K562 (cell line): Measurements from ENCODE around the gene ASIC1. TPM values are rescaled to one million over a fixed set of nuclear protein-coding genes. Genes with fewer than 3 reads are reported as not detected.

Source experiments
- CTBP1 ChIP-seq: fragments of 450-650 bp; IDR thresholded peaks from 2 replicates; pipeline ENCODE4 v1.6.1; 2016; ENCODE audit warnings: borderline replicate concordance
- DIDO1 ChIP-seq: fragments of 450-650 bp; IDR thresholded peaks from 2 replicates; pipeline ENCODE4 v1.6.1; 2016; ENCODE audit warnings: low read depth, missing biosample characterization, missing genetic modification characterization
- EP300 ChIP-seq: IDR thresholded peaks from 2 replicates; pipeline ENCODE4 v1.6.1; 2012; ENCODE audit warnings: low read length, improper control_type of control experiment
- HDAC3 ChIP-seq: fragments of 450-650 bp; IDR thresholded peaks from 2 replicates; pipeline ENCODE4 v1.6.1; 2018; ENCODE audit warnings: borderline replicate concordance, mild to moderate bottlenecking, moderate library complexity; ENCODE audit not compliant: partially characterized antibody
- HDAC6 ChIP-seq: IDR thresholded peaks from 2 replicates; pipeline ENCODE4 v1.6.1; 2012; ENCODE audit warnings: low read depth, mild to moderate bottlenecking, control low read depth, inconsistent platforms, low read length, moderate library complexity
- HIVEP1 ChIP-seq: fragments of 250-450 bp; sonication (Bioruptor Pico); IDR thresholded peaks from 2 replicates; pipeline ENCODE4 v1.4.0; 2020; ENCODE audit warnings: mild to moderate bottlenecking
- HMGN3 ChIP-seq: IDR thresholded peaks from 2 replicates; pipeline ENCODE4 v1.6.1; 2011; ENCODE audit warnings: borderline replicate concordance, low read depth, mild to moderate bottlenecking, mixed read lengths, low read length; ENCODE audit not compliant: insufficient read length; ENCODE audit errors: extremely low read depth
- HSF4 ChIP-seq: fragments of 250-450 bp; sonication (Bioruptor Pico); IDR thresholded peaks from 2 replicates; pipeline ENCODE4 v2.1.2; 2022; ENCODE audit warnings: mild to moderate bottlenecking, moderate library complexity, borderline replicate concordance
- MTA3 ChIP-seq: fragments of 450-650 bp; formaldehyde crosslinking; IDR thresholded peaks from 2 replicates; pipeline ENCODE4 v1.6.1; 2017; ENCODE audit warnings: mild to moderate bottlenecking, borderline replicate concordance
- NR2C2 ChIP-seq, 2 experiments: fragments of 200-800 bp in 1 of 2; sonication (Bioruptor generic) in 1 of 2; sonication (generic) in 1 of 2; formaldehyde crosslinking in 1 of 2; IDR thresholded peaks; 2 replicates each; pipeline versions ENCODE4 v1.6.1 to v1.8.0; 2016 to 2022; ENCODE audit warnings: mild to moderate bottlenecking in 1 of 2, missing compliant biosample characterization in 1 of 2, missing genetic modification characterization in 1 of 2, missing genetic modification reagents in 1 of 2
- PHB ChIP-seq: fragments of 250-450 bp; sonication (Bioruptor Pico); IDR thresholded peaks from 2 replicates; pipeline ENCODE4 v1.5.0; 2021
- RHOXF2B ChIP-seq: fragments of 250-450 bp; sonication (Bioruptor Pico); conservative IDR thresholded peaks from 2 replicates; pipeline ENCODE4 v1.5.1; 2021
- SMAD1 ChIP-seq: fragments of 150-350 bp; IDR thresholded peaks from 2 replicates; pipeline ENCODE4 v1.6.1; 2014; ENCODE audit warnings: low read length, low read depth; ENCODE audit not compliant: partially characterized antibody
- TCFL5 ChIP-seq: fragments of 250-450 bp; sonication (Bioruptor Pico); conservative IDR thresholded peaks from 2 replicates; pipeline ENCODE4 v1.6.1; 2021; ENCODE audit warnings: mild to moderate bottlenecking, moderate library complexity, matching md5 sums
- TEAD2 ChIP-seq: fragments of 450-650 bp; IDR thresholded peaks from 2 replicates; pipeline ENCODE4 v1.6.1; 2016; ENCODE audit warnings: missing genetic modification characterization, control low read depth, missing compliant biosample characterization
- ZNF23 ChIP-seq: fragments of 250-450 bp; sonication (Bioruptor Pico); IDR thresholded peaks from 2 replicates; pipeline ENCODE4 v1.4.0; 2020; ENCODE audit warnings: mild to moderate bottlenecking
- ZNF436 ChIP-seq: fragments of 250-450, 450-650 bp; sonication (Bioruptor Pico); formaldehyde crosslinking; IDR thresholded peaks from 2 replicates; pipeline ENCODE4 v1.7.0; 2020; ENCODE audit warnings: mild to moderate bottlenecking
- polyA plus RNA-seq, 8 experiments: library from polyadenylated mRNA; depleted of rRNA in 4 of 8; stranded (reverse) in 5 of 8; unstranded in 3 of 8; fragments of >200 nt; fragmentation: Nextera tagmentation in 2 of 8; fragmentation: Illumina TruSeq in 1 of 8; extraction: Ambion mirVana in 2 of 8; extraction: Trizol in 1 of 8; gene quantifications; 2 replicates each; pipeline versions ENCODE4 v1.2.1 to v1.2.3, GENCODE V29; 2011 to 2014; ENCODE audit warnings: inconsistent platforms in 1 of 8, missing spikeins in 1 of 8
- total RNA-seq, 7 experiments: library from RNA; depleted of rRNA in 6 of 7; stranded (reverse); fragments of >200 nt in 6 of 7; fragmentation: Illumina TruSeq in 2 of 7; extraction: Trizol in 2 of 7; gene quantifications; 2 replicates each; pipeline versions ENCODE4 v1.2.1 to v1.2.3, GENCODE V29; 2011 to 2021; ENCODE audit warnings: low replicate concordance in 1 of 7
- TF ChIP-seq, protein P1 (sequence below): fragments of 450-650 bp; IDR thresholded peaks from 2 replicates; pipeline ENCODE4 v1.6.1; 2016
- TF ChIP-seq, protein P2 (sequence below): fragments of 250-450 bp; sonication (Bioruptor Pico); IDR thresholded peaks from 2 replicates; pipeline ENCODE4 v1.5.1; 2021; ENCODE audit warnings: mild to moderate bottlenecking
- TF ChIP-seq, protein P3 (sequence below): fragments of 250-450 bp; sonication (Bioruptor Pico); IDR thresholded peaks from 2 replicates; pipeline ENCODE4 v1.8.0; 2021; ENCODE audit warnings: mild to moderate bottlenecking, moderate library complexity
- TF ChIP-seq, protein P4 (sequence below): fragments of 450-650 bp; formaldehyde crosslinking; IDR thresholded peaks from 2 replicates; pipeline ENCODE4 v1.4.0; 2020; ENCODE audit warnings: mild to moderate bottlenecking, mixed read lengths
- TF ChIP-seq, protein P5 (sequence below): fragments of 250-450 bp; sonication (Bioruptor Pico); IDR thresholded peaks from 2 replicates; pipeline ENCODE4 v1.8.0; 2022; ENCODE audit warnings: moderate library complexity, mild to moderate bottlenecking, inconsistent platforms

ASIC1 gene
- total and polyA plus RNA-seq, 9 of the 15 experiments (the other 6 are each of a cell fraction or from before 2014, with no cell fraction given), result 0.01 to 1.7 (median 0.45) TPM

DNA sequence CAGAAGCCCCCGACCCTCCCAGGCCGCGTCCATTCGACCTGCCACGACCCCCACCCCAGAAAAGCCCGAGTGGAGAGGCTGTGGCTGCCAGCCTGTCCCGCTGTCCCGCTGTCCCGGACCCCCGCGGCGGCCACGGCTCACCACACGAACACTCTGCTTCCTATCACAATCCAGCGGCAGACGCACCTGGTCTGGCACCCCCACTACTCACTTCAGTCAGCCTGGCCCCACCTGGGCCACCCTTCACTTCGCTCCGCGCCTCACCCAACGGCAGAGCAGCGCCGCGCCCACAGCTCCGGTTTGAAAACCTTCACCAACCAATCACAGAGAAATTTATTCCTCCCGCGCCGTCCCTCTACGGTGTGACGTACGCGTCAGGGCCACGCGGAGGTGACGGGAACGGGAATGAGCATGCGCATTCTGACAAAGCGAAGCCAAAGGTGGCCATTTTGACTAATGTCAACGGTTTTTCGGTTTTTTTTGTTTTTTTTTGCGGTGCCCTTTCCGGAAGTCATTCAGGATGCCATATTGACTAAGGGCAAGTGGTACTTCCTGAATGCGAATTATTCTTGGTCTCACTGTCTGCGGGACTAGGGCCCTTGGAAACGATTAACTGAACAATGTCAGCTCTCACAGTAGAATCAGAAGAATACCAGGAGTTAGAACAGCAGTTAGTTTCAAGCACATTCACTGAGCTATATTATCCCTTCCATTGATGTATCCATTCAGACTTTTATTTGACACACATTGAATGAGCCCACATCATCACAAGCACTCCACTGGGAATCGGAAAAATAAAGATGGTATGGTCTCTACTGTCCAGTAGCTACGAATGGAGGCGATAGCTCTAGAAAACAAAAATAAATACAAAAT lies 32.0 kb upstream of the ASIC1 start, which contains the start of gene RACGAP1 (continued):
- TF ChIP-seq, protein P1, sequence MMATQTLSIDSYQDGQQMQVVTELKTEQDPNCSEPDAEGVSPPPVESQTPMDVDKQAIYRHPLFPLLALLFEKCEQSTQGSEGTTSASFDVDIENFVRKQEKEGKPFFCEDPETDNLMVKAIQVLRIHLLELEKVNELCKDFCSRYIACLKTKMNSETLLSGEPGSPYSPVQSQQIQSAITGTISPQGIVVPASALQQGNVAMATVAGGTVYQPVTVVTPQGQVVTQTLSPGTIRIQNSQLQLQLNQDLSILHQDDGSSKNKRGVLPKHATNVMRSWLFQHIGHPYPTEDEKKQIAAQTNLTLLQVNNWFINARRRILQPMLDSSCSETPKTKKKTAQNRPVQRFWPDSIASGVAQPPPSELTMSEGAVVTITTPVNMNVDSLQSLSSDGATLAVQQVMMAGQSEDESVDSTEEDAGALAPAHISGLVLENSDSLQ, result peak; percentile 86
- no peak for TF ChIP-seq ZNF436 (CRISPR knock-in tag)
- TF ChIP-seq, protein P2, sequence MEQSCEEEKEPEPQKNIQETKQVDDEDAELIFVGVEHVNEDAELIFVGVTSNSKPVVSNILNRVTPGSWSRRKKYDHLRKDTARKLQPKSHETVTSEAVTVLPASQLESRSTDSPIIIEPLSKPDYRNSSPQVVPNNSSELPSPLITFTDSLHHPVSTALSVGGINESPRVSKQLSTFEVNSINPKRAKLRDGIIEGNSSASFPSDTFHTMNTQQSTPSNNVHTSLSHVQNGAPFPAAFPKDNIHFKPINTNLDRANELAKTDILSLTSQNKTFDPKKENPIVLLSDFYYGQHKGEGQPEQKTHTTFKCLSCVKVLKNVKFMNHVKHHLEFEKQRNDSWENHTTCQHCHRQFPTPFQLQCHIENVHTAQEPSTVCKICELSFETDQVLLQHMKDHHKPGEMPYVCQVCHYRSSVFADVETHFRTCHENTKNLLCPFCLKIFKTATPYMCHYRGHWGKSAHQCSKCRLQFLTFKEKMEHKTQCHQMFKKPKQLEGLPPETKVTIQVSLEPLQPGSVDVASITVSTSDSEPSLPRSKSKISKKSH (CRISPR knock-in tag), result no peak
- peak; percentile 39 for TF ChIP-seq HMGN3
- TF ChIP-seq MTA3, result peak; percentile 38; the same call in 1 of the 2 replicates
- 0 out of 2 replicates have a peak, but pooled peaks have one; percentile 44 for TF ChIP-seq ZNF23 (CRISPR knock-in tag)
- peak; percentile 53; the same call in 1 of the 2 replicates for TF ChIP-seq CTBP1
- TF ChIP-seq HSF4, result no peak
- TF ChIP-seq, protein P3, sequence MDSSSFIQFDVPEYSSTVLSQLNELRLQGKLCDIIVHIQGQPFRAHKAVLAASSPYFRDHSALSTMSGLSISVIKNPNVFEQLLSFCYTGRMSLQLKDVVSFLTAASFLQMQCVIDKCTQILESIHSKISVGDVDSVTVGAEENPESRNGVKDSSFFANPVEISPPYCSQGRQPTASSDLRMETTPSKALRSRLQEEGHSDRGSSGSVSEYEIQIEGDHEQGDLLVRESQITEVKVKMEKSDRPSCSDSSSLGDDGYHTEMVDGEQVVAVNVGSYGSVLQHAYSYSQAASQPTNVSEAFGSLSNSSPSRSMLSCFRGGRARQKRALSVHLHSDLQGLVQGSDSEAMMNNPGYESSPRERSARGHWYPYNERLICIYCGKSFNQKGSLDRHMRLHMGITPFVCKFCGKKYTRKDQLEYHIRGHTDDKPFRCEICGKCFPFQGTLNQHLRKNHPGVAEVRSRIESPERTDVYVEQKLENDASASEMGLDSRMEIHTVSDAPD (CRISPR knock-in tag), result no peak
- TF ChIP-seq TCFL5 (CRISPR knock-in tag), result no peak
- TF ChIP-seq HDAC6, result no peak
- TF ChIP-seq RHOXF2B (CRISPR knock-in tag), result no peak
- TF ChIP-seq TEAD2 (tag), result no peak
- no peak for TF ChIP-seq PHB
- TF ChIP-seq, protein P4, sequence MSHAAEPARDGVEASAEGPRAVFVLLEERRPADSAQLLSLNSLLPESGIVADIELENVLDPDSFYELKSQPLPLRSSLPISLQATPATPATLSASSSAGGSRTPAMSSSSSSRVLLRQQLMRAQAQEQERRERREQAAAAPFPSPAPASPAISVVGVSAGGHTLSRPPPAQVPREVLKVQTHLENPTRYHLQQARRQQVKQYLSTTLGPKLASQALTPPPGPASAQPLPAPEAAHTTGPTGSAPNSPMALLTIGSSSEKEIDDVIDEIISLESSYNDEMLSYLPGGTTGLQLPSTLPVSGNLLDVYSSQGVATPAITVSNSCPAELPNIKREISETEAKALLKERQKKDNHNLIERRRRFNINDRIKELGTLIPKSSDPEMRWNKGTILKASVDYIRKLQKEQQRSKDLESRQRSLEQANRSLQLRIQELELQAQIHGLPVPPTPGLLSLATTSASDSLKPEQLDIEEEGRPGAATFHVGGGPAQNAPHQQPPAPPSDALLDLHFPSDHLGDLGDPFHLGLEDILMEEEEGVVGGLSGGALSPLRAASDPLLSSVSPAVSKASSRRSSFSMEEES, result no peak
- TF ChIP-seq NR2C2 (CRISPR knock-in tag; IDR thresholded peaks at IDR 0.05), result peak; percentile 75
- peak; percentile 94 for TF ChIP-seq NR2C2 (tag; IDR thresholded peaks at IDR 0.05)
- no peak for TF ChIP-seq HIVEP1 (CRISPR knock-in tag)
- peak; percentile 43 for TF ChIP-seq EP300
- TF ChIP-seq HDAC3, result no peak
- TF ChIP-seq, protein P5, sequence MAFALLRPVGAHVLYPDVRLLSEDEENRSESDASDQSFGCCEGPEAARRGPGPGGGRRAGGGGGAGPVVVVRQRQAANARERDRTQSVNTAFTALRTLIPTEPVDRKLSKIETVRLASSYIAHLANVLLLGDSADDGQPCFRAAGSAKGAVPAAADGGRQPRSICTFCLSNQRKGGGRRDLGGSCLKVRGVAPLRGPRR (CRISPR knock-in tag), result no peak
- peak; percentile 32 for TF ChIP-seq SMAD1
- peak; percentile 72 for TF ChIP-seq DIDO1 (tag)
